Activated gamma-delta T cell (primary cell): ENCODE measurements around the gene MTTP.

Experiments
- DNase-seq: peaks from one replicate; lab custom pipeline; 2025; lab: John Stamatoyannopoulos, UW

MTTP gene

GRCh38 chr4:99670409-99671073, 95.9 kb downstream of the MTTP start:
- no peak for DNase-seq
